ENCODE results near the gene ZNF853.

DNA sequence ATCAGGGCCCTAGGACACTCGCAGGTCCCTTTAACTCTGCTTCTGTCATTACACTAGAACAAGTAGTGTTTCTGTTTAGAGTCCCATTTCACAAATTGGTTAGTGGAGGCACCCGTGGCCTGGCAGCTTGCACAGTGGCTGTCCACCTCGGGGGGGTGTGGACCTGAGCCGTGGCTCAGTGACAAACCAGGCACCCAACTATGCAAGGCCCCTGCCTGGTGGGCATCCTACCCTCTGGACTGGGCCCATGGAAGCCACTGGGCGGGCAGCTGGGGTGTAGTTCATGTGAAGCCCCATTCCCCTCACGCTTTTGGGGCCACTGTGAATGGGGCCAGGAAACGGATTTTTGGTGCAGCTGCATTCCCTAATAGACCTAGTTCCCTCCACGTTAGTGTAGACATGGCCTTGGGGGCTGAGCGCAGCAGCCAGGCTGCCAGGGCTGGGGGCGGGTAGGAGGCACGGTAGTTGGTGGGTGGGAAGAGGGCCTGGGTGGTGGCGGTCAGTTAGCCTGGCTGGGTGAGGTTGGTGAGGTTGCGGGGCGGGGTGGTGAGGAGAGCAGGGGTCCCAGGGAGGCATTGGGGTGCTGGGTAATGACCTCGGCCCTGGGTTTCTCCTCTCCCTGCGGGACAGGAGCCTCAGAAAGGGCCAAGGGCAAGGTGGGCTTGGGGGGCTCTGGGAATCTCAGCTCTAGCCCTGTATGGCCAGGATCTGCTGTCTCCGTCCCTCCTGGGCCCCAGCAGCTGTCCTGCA is 40.4 kb downstream of the ZNF853 start:
- TF ChIP-seq, protein P1, sequence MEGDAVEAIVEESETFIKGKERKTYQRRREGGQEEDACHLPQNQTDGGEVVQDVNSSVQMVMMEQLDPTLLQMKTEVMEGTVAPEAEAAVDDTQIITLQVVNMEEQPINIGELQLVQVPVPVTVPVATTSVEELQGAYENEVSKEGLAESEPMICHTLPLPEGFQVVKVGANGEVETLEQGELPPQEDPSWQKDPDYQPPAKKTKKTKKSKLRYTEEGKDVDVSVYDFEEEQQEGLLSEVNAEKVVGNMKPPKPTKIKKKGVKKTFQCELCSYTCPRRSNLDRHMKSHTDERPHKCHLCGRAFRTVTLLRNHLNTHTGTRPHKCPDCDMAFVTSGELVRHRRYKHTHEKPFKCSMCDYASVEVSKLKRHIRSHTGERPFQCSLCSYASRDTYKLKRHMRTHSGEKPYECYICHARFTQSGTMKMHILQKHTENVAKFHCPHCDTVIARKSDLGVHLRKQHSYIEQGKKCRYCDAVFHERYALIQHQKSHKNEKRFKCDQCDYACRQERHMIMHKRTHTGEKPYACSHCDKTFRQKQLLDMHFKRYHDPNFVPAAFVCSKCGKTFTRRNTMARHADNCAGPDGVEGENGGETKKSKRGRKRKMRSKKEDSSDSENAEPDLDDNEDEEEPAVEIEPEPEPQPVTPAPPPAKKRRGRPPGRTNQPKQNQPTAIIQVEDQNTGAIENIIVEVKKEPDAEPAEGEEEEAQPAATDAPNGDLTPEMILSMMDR (IDR thresholded peaks at IDR 0.05; ENCODE audit: insufficient read depth, low read length) = no peak
- no peak for TF ChIP-seq POLR2AphosphoS5 (IDR thresholded peaks at IDR 0.05; ENCODE audit: low read depth)
